K562 (cell line): ENCODE results near the gene IFI27L2. TPM values are rescaled to one million over a fixed set of nuclear protein-coding genes. Genes with fewer than 3 reads are reported as not detected.

Source experiments
- ATAC-seq: fragments of 200-7000 bp; cut with Tn5 transposase; 3 replicates; pipeline ENCODE4 v1.9.1; 2020; ENCODE audit warnings: moderate library complexity
- BruUV-seq: library from RNA; stranded (reverse); fragments of 400-500 nt; replicated peaks from 2 replicates; lab custom pipeline; 2021; lab: Mats Ljungman, UMichigan
- CTCF ChIA-PET: fragments of 300-600 bp; formaldehyde crosslinking; extraction: SDS; loops from one replicate; lab custom pipeline; 2021; ENCODE audit warnings: low intra/inter-chr PET ratio; lab: Yijun Ruan, JAX
- POLR2A ChIA-PET: fragments of 300-600, 350-650 bp; sonication (Branson Sonifier 250); formaldehyde crosslinking; extraction: SDS; loops from one replicate; lab custom pipeline; 2021; ENCODE audit warnings: antibody characterized with exemption, inconsistent platforms; lab: Yijun Ruan, JAX
- DNase-seq, 4 experiments: peaks; one replicate each; pipeline versions ENCODE4 v3.0.0 to v3.0.0-alpha.2; 2011 to 2018; ENCODE audit warnings: low spot score in 3 of 4, mixed read lengths in 3 of 4; ENCODE audit errors: extremely low read depth in 1 of 4
- FAIRE-seq: peaks from 2 replicates; lab custom pipeline; 2011; peaks lifted over from hg19 to GRCh38; lab: Jason Lieb, UNC
- H2AFZ ChIP-seq: 2 replicates; pipeline ENCODE4 v1.6.0; 2011; ENCODE audit warnings: low read depth, low read length, control low read depth, inconsistent platforms
- H3K27ac ChIP-seq: fragments of 200-600 bp; 3 replicates; pipeline ENCODE4 v1.8.0; 2011; ENCODE audit warnings: low read depth, mild to moderate bottlenecking, control low read depth, inconsistent platforms, low read length, moderate library complexity, mixed read lengths; ENCODE audit errors: extremely low read depth
- H3K27me3 ChIP-seq, 2 experiments: fragments of 300-600 bp in 1 of 2; 2 replicates in 1 of 2; 3 replicates in 1 of 2; pipeline versions ENCODE4 v1.6.0 to v1.8.0; 2011; ENCODE audit warnings: inconsistent platforms in 2 of 2, low read length in 2 of 2, mild to moderate bottlenecking in 1 of 2, mixed read lengths in 1 of 2, moderate library complexity in 1 of 2; ENCODE audit not compliant: control insufficient read depth in 2 of 2, insufficient read depth in 2 of 2
- H3K36me3 ChIP-seq: fragments of 300-600 bp; 3 replicates; pipeline ENCODE4 v1.8.0; 2011; ENCODE audit warnings: mild to moderate bottlenecking, low read length, inconsistent platforms; ENCODE audit not compliant: control insufficient read depth, insufficient read depth
- H3K4me1 ChIP-seq, 2 experiments: fragments of 200-600 bp in 1 of 2; replicated peaks in 1 of 2; 2 replicates in 1 of 2; 3 replicates in 1 of 2; pipeline versions ENCODE4 v1.5.1 to v1.8.0; 2011; ENCODE audit warnings: inconsistent platforms in 2 of 2, low read length in 2 of 2, mild to moderate bottlenecking in 1 of 2, mixed read lengths in 1 of 2, moderate library complexity in 1 of 2; ENCODE audit not compliant: control insufficient read depth in 2 of 2, insufficient read depth in 2 of 2
- H3K4me2 ChIP-seq: 2 replicates; pipeline ENCODE4 v1.6.1; 2011; ENCODE audit warnings: low read length, control low read depth, inconsistent platforms, mixed read lengths; ENCODE audit not compliant: insufficient read depth
- H3K4me3 ChIP-seq: fragments of 200-600 bp; sonication (generic), shearing (Covaris generic); 2 replicates; pipeline ENCODE4 v1.5.1; 2016; ENCODE audit warnings: control low read depth, inconsistent platforms
- H3K79me2 ChIP-seq: fragments of 200-600 bp; 3 replicates; pipeline ENCODE4 v1.8.0; 2011; ENCODE audit warnings: low read length, inconsistent platforms; ENCODE audit not compliant: control insufficient read depth, insufficient read depth
- H3K9ac ChIP-seq, 2 experiments: 2 replicates each; pipeline versions ENCODE4 v1.6.0 to v1.6.1; 2011; ENCODE audit warnings: low read depth in 2 of 2, low read length in 2 of 2, control low read depth in 1 of 2, inconsistent platforms in 1 of 2, mild to moderate bottlenecking in 1 of 2, mixed read lengths in 1 of 2; ENCODE audit not compliant: insufficient read depth in 1 of 2
- H3K9me1 ChIP-seq: one replicate; pipeline ENCODE4 v1.6.0; 2011; ENCODE audit warnings: inconsistent platforms, mild to moderate bottlenecking, low read length, moderate library complexity; ENCODE audit not compliant: control insufficient read depth, insufficient read depth
- H3K9me3 ChIP-seq: replicated peaks from 2 replicates; pipeline ENCODE4 v1.5.1; 2011; ENCODE audit warnings: low read depth, low read length, inconsistent platforms; ENCODE audit not compliant: control insufficient read depth, insufficient read depth
- H4K20me1 ChIP-seq: replicated peaks from 2 replicates; pipeline ENCODE4 v1.6.1; 2011; ENCODE audit warnings: low read length, inconsistent platforms, mixed read lengths; ENCODE audit not compliant: control insufficient read depth, insufficient read depth
- HDAC8 ChIP-seq: fragments of 450-650 bp; IDR thresholded peaks from 2 replicates; pipeline ENCODE4 v1.6.1; 2016; ENCODE audit warnings: mild to moderate bottlenecking, missing genetic modification characterization, moderate library complexity, missing compliant biosample characterization
- MED1 ChIP-seq: sonication (generic); formaldehyde crosslinking; IDR thresholded peaks from 2 replicates; pipeline ENCODE4 v1.8.1; 2023; ENCODE audit warnings: missing genetic modification reagents, borderline replicate concordance
- PHF20 ChIP-seq: fragments of 450-650 bp; IDR thresholded peaks from 2 replicates; pipeline ENCODE4 v1.6.1; 2018; ENCODE audit not compliant: partially characterized antibody
- STAT5B ChIP-seq: fragments of 250-450 bp; sonication (Bioruptor Pico); IDR thresholded peaks from 2 replicates; pipeline ENCODE4 v1.8.0; 2021; ENCODE audit warnings: mild to moderate bottlenecking, inconsistent platforms
- ZNF695 ChIP-seq: fragments of 450-650 bp; formaldehyde crosslinking; IDR thresholded peaks from 2 replicates; pipeline ENCODE4 v1.4.0; 2020; ENCODE audit warnings: mild to moderate bottlenecking, moderate library complexity
- WGBS: fragments of 100-300 bp; shearing (Covaris generic); methylation state at CpG from one replicate; pipeline ENCODE4 v1.1.6; 2016; ENCODE audit warnings: low coverage, mixed read lengths; ENCODE audit not compliant: insufficient coverage; ENCODE audit errors: missing lambda C conversion rate; 5-methylcytosine and 5-hydroxymethylcytosine counted together
- in situ Hi-C: fragments of 300-500 bp; cut with MboI; formaldehyde crosslinking; loops from 4 replicates; pipeline ENCODE4 v1.15.0; 2018; ENCODE audit warnings: inconsistent platforms, mixed read lengths
- intact Hi-C: fragments of 100-400 bp; cut with micrococcal nuclease; formaldehyde crosslinking; loops from 2 replicates; pipeline ENCODE4 v1.14.2; 2022
- polyA plus RNA-seq, 8 experiments: library from polyadenylated mRNA; depleted of rRNA in 4 of 8; stranded (reverse) in 5 of 8; unstranded in 3 of 8; fragments of >200 nt; fragmentation: Nextera tagmentation in 2 of 8; fragmentation: Illumina TruSeq in 1 of 8; extraction: Ambion mirVana in 2 of 8; extraction: Trizol in 1 of 8; gene quantifications; 2 replicates each; pipeline versions ENCODE4 v1.2.1 to v1.2.3, GENCODE V29; 2011 to 2014; ENCODE audit warnings: inconsistent platforms in 1 of 8, missing spikeins in 1 of 8
- total RNA-seq, 7 experiments: library from RNA; depleted of rRNA in 6 of 7; stranded (reverse); fragments of >200 nt in 6 of 7; fragmentation: Illumina TruSeq in 2 of 7; extraction: Trizol in 2 of 7; gene quantifications; 2 replicates each; pipeline versions ENCODE4 v1.2.1 to v1.2.3, GENCODE V29; 2011 to 2021; ENCODE audit warnings: low replicate concordance in 1 of 7
- TF ChIP-seq, protein P1 (sequence below): fragments of 450-650 bp; formaldehyde crosslinking; IDR thresholded peaks from 2 replicates; pipeline ENCODE4 v1.4.0; 2022; ENCODE audit warnings: missing genetic modification characterization
- TF ChIP-seq, protein P2 (sequence below): fragments of 200-800 bp; sonication (Bioruptor generic); IDR thresholded peaks from 2 replicates; pipeline ENCODE4 v1.6.1; 2017; ENCODE audit warnings: missing genetic modification characterization, missing compliant biosample characterization
- TF ChIP-seq, protein P3 (sequence below): fragments of 250-450 bp; sonication (Bioruptor Pico); IDR thresholded peaks from 2 replicates; pipeline ENCODE4 v1.9.0; 2021; ENCODE audit warnings: mild to moderate bottlenecking

IFI27L2 gene
- total and polyA plus RNA-seq, 9 of the 15 experiments (the other 6 are each of a cell fraction or from before 2014, with no cell fraction given), result 1.0 to 9.3 (median 4.1) TPM

DNA sequence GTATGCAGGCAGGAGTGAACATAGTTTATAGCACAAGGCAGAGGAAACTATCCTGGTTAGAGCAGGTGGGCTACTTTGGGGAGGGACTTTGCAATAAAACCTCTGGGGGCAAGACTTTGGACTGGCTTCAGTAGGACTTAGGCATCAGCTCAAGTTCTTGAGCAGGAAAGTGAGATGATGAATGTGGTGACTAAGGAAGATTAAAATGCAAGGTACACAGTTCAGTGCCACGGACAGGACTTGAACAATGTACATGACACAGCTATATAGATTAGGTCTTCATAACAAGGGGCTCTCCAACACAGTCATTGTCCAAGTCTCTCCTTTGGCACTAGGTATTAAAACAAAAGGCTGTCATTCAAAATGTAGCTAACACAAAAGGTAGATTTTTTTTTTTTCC, 23.3 kb upstream of the IFI27L2 start:
- DNase-seq (no peak), FAIRE-seq (no peak), ATAC-seq (no peak)
- CTCF ChIA-PET, result no interaction called here
- H3K79me2 ChIP-seq, result no peaks in the 10 kb centered on the region
- no peaks in the 10 kb centered on the region for H3K9me1 ChIP-seq
- H4K20me1 ChIP-seq, result no peaks in the 10 kb centered on the region
- no peaks in the 10 kb centered on the region for H3K27me3 ChIP-seq
- no peak overlapping the region for H3K27ac ChIP-seq
- POLR2A ChIA-PET, result no interaction called here
- 0% methylated on average over 1 of the region's 1 CpG for WGBS
- H2AFZ ChIP-seq, result no peak overlapping the region
- H3K9me3 ChIP-seq, result no peaks in the 10 kb centered on the region
- no peak overlapping the region for H3K4me2 ChIP-seq
- no peak overlapping the region for H3K9ac ChIP-seq
- TF ChIP-seq, protein P1, sequence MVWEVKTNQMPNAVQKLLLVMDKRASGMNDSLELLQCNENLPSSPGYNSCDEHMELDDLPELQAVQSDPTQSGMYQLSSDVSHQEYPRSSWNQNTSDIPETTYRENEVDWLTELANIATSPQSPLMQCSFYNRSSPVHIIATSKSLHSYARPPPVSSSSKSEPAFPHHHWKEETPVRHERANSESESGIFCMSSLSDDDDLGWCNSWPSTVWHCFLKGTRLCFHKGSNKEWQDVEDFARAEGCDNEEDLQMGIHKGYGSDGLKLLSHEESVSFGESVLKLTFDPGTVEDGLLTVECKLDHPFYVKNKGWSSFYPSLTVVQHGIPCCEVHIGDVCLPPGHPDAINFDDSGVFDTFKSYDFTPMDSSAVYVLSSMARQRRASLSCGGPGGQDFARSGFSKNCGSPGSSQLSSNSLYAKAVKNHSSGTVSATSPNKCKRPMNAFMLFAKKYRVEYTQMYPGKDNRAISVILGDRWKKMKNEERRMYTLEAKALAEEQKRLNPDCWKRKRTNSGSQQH (CRISPR knock-in tag), result no peak
- TF ChIP-seq HDAC8 (tag) (no peak), ZNF695 (CRISPR knock-in tag) (no peak), PHF20 (no peak), MED1 (CRISPR knock-in tag) (no peak), STAT5B (CRISPR knock-in tag) (no peak)
- TF ChIP-seq, protein P2, sequence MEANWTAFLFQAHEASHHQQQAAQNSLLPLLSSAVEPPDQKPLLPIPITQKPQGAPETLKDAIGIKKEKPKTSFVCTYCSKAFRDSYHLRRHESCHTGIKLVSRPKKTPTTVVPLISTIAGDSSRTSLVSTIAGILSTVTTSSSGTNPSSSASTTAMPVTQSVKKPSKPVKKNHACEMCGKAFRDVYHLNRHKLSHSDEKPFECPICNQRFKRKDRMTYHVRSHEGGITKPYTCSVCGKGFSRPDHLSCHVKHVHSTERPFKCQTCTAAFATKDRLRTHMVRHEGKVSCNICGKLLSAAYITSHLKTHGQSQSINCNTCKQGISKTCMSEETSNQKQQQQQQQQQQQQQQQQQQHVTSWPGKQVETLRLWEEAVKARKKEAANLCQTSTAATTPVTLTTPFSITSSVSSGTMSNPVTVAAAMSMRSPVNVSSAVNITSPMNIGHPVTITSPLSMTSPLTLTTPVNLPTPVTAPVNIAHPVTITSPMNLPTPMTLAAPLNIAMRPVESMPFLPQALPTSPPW (CRISPR knock-in tag), result no peak
- TF ChIP-seq, protein P3, sequence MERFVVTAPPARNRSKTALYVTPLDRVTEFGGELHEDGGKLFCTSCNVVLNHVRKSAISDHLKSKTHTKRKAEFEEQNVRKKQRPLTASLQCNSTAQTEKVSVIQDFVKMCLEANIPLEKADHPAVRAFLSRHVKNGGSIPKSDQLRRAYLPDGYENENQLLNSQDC (CRISPR knock-in tag), result no peak
- TF ChIP-seq, all 486 proteins: peak for 0
- in situ Hi-C loops (no loop called here), intact Hi-C loops (no loop called here)
- H3K4me1 ChIP-seq, result no peaks in the 10 kb centered on the region
- no peak overlapping the region for H3K4me3 ChIP-seq
- no TSS peak for BruUV-seq
- no peaks in the 10 kb centered on the region for H3K36me3 ChIP-seq
